Fibroblast of the aortic adventitia (primary cell): ENCODE measurements around the gene RMND1. TPM values are rescaled to one million over a fixed set of nuclear protein-coding genes. Genes with fewer than 3 reads are reported as not detected.

ENCODE experiments used
- DNase-seq: peaks from one replicate; pipeline ENCODE4 v3.0.0-alpha.2; 2010; ENCODE audit warnings: low read depth
- H3K4me3 ChIP-seq: 2 replicates; pipeline ENCODE4 v1.5.1; 2011; ENCODE audit warnings: low read depth, mild to moderate bottlenecking, control low read depth, low read length, moderate library complexity
- total RNA-seq: library from RNA; depleted of rRNA; stranded (reverse); fragments of >200 nt; gene quantifications from 2 replicates; pipeline ENCODE4 v1.2.3, GENCODE V29; 2012; ENCODE audit warnings: low replicate concordance
- TF ChIP-seq, protein P1 (sequence below): IDR thresholded peaks from 2 replicates; pipeline ENCODE4 v1.5.1; 2011; ENCODE audit warnings: mild to moderate bottlenecking, low read length, control low read depth, inconsistent platforms; ENCODE audit not compliant: insufficient read depth

The RMND1 gene
- total RNA-seq, 1 donor = 36.4 TPM

DNA sequence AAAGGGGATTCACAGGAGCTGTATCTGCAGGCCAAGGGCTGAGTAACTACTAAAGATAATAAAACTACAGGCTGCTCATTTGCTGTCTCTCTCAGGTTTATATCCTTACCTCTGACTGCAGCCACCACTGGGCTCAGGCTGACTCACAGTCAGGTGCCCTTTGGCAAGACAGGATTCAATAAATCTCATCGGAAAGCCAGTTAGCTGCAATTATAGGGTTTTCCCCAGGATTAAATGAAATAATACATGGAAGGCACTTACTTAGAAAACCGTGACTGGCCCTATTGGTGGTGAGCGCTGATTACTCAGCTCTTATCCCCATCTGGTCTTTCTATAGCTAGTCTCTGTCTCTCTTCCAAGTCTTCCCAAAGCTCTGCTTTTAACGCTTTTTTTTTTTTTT is 26.4 kb downstream of the RMND1 start:
- DNase-seq = no peak
- TF ChIP-seq, protein P1, sequence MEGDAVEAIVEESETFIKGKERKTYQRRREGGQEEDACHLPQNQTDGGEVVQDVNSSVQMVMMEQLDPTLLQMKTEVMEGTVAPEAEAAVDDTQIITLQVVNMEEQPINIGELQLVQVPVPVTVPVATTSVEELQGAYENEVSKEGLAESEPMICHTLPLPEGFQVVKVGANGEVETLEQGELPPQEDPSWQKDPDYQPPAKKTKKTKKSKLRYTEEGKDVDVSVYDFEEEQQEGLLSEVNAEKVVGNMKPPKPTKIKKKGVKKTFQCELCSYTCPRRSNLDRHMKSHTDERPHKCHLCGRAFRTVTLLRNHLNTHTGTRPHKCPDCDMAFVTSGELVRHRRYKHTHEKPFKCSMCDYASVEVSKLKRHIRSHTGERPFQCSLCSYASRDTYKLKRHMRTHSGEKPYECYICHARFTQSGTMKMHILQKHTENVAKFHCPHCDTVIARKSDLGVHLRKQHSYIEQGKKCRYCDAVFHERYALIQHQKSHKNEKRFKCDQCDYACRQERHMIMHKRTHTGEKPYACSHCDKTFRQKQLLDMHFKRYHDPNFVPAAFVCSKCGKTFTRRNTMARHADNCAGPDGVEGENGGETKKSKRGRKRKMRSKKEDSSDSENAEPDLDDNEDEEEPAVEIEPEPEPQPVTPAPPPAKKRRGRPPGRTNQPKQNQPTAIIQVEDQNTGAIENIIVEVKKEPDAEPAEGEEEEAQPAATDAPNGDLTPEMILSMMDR = no peak
- no peak overlapping the region for H3K4me3 ChIP-seq

DNA sequence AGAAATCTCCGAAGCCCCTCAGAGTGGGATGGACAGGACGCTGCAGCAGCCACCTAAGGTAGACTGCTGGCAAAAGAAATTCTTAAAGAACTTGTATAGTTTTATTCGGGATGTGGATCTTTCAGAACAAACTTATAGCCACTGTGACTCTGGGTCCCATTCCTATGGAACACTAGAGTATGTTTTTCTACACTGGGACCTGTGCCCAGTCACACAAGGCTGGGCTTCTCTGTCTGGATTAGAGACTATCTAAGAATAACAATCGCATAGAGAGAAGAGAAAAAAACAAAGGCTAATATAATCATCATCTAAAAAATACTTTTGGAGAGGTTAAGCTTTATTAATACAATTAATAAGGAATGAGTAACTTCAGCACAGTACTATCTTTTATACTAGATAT is 28.9 kb downstream of the RMND1 start:
- no peak overlapping the region for H3K4me3 ChIP-seq
- TF ChIP-seq, protein P1 = no peak
- DNase-seq = peak; percentile 45

DNA sequence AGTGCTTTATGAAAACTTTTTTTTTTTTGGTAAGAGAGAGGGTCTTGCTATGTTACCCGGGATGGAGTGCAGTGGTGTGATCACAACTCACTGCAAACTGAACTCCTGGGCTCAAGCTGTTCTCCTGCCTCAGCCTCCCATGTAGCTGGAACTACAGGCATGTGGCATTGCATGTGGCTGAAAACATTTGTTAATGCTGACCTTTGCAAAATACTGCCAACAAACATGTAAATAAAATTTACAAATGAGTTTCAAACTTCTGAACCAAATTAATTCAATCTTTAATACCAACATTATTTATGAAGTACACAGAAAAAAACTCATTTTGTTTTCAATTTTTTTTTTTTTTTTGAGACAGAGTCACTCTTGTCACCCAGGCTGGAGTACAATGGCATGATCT is 34.4 kb downstream of the RMND1 start:
- TF ChIP-seq, protein P1 = no peak

DNA sequence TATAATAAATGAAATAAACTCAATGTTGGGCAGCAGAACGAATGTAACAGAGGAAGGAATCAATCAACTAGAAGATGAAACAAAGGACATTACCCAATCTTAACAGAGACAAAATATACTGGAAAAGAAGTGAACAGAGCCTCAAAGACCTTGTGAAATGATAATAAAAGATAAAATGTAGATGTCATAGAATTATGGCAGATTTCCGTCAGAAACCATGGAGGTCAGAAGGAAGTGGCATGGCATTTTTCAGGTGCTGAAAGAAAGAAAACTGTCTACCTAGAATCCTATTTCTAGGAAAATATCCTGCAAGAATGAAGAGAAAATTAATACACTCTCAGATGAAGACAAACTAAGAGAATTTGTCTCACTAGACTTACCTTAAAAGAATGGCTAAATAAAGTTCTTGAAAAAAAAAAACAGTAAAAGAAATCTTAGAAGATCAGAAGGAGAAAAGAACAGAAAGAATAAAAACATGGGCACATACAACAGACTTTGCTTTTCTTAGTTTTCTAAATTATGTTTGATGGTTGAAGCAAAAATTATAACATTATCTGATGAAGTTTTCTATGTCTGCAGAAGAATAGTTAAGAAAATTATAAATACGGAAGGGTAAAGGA is 37.2 kb downstream of the RMND1 start:
- TF ChIP-seq, protein P1 = no peak
- DNase-seq = no peak
- no peak overlapping the region for H3K4me3 ChIP-seq

More for the DNA sequence above, 34.4 kb downstream of the RMND1 start:
- no peak overlapping the region for H3K4me3 ChIP-seq
- DNase-seq = no peak

DNA sequence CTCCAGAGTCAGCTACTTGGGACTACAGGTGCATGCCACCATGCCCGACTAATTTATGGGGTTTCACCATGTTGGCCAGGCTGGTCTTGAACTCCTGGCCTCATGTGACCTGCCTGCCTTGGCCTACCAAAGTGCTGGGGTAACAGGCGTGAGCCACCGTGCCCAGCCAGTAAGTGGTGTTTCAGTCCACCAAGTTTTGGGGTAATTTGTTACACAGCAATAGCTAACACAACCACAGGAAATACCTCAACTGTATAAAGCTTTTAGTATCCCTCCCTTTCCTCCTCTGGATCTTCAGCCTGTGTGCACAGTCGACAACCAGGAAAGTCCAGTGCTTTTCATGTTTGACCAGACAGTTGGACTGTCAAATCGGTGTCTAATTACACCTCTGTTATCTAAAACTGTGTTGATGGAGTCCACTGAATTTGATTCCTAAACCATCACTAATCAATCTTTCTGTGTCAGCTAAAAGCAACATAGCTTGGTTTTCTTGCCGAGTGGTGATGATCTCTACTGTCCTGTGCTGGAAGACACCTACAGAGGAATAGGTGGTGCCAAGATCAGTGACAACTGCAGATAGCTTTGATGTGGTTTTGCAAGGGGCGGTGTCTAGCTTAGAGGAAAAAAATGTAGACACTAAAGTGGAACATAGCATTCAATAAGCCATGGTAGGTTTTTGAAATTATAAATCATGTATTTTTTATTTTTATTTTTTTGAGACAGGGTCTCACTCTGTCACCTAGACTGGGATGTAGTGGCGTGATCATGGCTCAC is 38.4 kb downstream of the RMND1 start:
- no peak overlapping the region for H3K4me3 ChIP-seq
- no peak for DNase-seq
- TF ChIP-seq, protein P1 = no peak

DNA sequence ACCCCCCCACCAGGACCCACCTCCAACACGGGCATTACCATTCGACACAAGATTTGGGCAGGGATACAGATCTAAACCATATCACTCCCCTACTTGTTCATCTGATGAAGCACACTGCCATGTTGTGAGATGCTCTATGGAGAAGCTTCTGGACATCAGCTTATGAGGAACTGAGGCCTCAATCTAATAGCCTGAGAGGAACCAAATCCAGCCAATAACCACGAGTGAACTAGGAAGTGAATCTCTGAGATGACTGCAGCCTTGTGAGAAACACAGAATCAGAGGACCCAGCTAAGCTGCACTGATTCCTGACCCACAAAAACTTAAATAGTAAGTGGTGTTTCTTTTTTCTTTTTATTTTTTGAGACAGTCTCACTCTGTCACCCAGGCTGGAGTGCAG is 39.0 kb downstream of the RMND1 start:
- TF ChIP-seq, protein P1 = no peak
- no peak overlapping the region for H3K4me3 ChIP-seq
- DNase-seq = no peak
